GM19452 (cell line): Measurements from ENCODE around the gene FAM219A.
A peak's percentile ranks its signal among the peaks of the same experiment; 100 is the strongest.

ENCODE experiments used
- ATAC-seq: cut with Tn5 transposase; IDR thresholded peaks from one replicate; pipeline ENCODE4 v1.9.1; 2021; ENCODE audit not compliant: unreplicated experiment

FAM219A gene

DNA sequence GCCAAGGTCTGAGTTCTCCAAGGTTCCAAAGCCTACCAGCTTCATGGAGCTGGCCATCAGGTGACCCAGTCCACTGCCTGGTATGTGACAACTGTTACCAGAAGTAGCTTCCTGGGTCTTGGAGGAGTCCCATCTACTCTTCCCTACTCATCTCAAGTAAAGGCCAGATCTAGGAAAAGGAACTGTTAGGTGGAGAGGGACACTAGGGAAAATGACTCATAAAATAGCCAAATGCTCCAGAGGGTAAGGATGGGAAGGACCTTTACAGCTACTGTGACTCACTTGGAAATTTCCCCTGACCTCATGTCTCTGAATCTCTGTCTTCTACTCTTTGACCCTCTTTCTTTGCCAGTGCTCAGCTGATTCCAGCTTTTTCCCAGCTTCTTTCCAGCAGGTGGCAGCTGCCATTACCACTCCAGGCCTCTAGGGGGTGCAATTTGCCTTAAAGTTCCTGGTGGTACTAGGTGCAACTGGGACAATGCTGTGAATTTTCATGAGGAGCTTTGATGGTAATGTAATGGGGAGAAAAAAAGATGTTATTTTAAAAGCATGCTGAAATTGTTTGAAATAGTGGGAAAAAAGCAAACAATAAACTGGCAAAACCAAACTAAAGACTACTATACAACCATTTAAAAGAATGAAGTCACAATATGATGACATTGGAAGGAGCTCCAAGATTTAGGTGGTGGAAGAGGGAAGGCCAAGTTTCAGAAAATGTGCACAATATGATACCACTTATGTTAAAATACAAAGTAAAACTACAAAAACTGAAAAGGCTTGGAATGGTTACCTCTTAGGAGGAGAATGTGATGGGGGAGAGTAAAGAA, 54.6 kb downstream of the FAM219A start:
- no peak for ATAC-seq

DNA sequence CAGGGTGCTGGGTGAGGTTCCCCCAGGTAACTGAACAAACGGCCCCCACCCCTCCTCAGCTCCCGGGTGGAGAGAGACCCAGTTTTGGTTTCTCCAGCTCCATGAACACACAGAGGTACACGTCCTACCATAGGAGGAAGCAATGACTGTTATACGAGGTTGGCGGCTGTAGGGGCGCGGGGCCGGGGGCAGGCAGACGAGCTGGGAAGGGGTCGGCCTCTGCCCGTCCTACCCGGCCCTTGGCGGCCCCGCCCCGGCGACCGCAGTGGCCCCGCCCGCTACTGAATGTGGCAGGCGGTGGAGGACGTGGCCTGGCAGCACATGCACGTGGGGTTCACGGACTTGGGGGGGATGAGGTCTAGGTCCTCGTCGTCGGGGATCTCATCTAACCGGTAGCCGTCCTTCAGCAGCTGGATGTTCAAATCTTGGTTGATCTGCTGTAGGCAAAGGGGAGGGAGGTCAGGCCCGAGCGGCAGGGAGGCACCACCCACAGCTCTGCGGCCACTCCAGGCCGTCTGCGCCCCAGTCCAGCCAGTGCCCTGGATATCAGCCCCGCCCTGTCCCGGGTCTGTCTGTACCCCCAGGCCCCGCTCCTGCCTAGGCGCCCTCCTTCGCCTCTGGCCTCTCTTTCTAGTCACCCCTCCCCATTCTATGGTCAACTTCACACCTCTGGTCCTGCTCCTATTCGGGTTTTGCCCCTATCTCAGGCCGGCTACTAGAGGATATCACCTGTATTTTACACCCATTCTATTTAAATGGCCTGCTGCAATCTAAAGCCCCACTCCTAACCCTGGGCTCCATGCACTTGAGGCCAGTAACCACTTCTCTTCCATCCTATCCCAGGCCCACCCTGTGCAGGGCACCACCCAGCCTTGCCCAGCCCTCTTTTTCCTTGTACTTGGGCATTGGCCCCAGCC, 57.4 kb downstream of the FAM219A start:
- ATAC-seq: no peak

DNA sequence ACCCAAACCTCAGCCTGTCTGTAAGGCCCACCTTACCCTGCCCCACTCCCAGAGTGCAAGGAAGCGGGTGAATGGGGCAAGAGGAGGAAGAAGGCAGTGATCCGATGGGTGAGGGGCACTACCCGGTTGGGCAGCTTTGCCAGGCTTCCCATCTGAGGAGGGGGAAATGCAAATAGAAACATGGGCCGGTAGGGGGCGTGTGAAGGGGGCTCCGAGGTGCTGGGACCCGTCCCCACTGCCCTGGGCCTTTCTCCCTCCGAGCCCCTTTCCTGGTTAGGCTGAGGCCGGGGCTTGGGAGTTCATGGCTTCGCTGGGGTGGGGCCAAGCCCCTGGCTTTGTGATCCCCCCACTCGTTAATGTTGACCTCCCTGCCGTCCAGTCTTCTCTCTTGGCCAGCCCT, 58.1 kb downstream of the FAM219A start:
- ATAC-seq: no peak

DNA sequence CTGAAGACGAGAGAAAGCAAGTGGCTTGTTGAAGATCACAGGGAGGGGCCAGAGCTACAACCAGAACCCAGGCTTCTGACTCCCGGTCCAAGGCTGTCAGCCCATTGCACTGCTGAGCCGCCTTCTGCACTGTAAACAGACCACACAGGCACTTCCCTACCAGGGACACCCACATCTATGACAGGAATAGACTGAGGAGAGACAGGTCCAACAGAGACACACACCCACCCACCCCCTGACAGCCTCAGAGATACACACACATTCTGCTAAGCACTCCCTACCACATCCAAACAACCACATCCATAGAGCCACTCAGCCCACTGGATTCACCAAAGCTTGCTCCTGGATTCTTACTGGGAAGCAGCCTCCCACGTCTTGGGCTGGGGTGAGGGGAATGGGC, 58.6 kb downstream of the FAM219A start:
- ATAC-seq: no peak

DNA sequence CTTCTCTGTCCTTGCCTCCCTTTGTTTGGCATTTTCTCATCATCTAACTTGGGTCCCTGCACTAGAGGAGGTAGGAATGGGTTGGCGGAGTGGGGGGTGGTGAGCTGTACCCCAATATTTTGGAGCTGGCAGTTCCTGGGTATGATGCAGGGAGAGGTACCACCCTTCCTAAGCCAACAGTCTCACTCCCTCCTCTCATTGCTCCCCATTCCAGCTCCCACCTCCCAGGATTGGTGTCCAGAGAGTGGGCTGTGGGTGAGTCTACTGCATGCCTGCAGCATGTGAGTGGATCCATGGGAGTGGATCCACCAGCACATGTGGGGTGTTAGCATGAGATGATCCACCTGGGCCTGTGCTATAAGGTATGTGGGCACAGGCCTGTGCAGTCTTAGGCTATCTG, 59.5 kb downstream of the FAM219A start:
- no peak for ATAC-seq

DNA sequence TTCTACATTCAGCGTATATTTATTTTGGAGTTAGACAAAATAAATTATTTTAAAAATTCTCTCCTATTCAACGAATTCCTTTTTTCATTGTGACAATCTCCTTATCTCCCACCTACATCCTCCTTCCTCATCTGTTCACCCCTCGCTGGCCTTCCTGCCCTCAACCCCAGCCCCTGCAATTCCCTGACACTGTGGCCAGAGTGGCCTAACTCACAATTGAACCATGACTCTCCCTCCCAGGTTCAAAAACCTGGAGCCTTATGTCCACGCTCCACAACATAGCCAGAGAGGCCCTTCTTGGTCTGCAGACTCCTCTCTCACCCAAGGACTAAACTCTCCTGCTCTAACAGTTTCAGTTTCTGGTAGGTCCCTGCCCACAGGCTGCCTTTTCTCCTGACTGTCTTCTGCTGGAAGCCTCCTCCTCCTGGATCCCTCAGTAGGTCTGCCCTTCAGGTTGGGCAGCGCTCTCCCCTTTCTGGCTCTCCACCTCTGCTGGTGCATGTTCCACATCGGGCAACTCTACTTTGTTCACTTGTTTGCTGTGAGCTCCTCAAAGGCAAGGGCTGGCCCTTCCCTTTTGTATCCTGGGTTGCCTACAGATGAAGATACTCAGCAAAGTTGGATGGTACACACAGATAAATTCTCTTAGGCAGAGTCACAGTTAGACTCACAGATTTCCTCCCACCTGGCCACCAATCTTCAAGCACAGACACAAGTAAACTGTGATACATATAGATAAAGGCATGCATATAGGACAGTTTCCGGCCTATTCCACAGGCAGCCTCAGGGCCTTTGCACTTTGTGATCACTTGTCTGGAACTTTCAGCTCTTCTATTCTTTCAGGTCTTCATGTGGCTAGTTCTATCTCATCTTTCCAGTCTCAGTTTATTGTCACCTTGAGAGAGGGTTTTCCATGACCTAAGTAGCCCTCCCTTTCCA, 61.8 kb downstream of the FAM219A start:
- no peak for ATAC-seq

DNA sequence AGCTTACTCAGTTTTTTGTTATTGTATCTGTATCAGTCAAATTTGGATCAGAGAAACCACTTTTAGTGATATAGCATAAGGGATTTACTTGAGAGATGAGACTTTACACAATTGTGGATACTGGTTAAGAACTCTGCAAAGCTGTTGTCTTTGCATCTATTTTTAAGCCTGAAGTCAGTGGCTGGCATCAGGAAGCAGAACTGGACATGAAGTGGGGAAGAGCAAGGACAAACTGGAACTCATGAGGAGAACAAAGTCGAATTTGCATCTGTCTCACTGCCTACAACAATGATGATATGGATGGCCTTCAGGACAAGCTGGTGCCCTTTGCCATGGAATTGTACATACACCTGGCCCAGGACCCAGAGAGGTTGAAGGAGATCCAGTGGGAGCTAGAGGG, 65.9 kb downstream of the FAM219A start:
- ATAC-seq: no peak

DNA sequence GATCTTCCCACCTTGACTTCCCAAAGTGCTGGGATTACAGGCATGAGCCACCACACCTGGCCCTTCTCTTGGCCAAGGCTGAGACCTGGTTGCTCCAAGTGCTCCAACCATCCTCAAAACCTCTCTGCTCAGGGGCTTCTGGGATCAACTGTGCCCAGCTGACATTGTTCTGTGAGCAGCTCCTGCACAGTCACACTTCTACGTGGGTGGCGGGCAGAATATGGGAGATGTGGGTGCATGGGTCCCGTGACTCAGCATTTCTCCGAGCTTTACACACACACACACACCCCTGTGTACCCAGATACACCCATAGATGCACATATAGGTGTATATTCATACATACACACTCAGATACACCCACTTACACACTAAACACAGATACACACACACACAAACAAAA, 71.1 kb downstream of the FAM219A start:
- ATAC-seq: no peak

DNA sequence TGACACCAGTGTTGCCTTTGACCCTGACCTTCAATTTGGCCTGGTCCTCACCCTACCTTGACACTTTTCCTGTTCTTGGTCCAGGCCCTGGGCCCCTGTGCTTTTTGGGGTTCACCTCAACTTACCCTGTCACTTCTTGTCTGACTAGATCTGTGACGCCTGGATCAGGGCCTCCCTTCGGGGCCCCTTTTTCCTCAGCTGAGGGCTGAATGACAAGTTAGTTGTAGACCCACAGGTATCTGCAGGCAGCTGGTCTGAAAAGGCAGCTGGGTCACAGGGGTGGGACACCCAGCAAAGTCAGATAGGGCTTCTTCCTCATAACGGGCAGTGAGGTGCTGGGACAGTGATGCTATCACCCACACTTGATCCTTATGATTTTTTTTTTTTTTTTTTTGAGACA, 71.7 kb downstream of the FAM219A start:
- no peak for ATAC-seq

DNA sequence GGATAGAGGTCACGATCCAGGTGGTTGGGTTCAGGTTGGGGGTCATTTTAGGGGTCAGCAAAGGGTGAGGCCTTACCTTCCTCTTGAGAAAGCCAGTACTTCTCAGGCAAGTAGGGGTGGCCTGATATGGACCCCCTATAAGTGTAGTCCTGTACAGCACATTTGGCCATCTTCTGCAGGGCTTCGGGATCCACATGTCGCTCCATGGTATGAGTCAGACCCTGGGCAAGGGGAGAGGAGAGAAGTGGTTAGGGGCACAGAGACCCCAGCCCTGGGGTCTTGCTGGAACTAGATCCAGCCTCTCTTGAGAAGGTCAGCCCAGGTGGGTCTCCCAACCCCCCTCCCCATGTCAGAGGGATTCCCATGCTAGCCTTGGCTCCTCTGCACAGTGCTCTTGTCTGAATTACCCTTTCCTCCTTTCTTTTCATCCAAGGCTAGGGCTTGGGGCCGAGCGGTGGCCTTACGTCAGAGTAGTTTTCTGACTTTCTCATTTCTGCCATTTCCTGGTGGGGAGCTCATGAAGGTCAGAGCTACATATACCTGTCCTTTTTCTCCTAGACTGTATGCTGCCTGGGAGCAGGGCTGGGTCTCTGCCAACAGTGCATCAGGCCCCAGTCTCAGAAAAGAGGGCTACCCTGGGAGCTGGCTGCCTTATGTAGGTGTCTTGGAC, 72.7 kb downstream of the FAM219A start:
- ATAC-seq: no peak

DNA sequence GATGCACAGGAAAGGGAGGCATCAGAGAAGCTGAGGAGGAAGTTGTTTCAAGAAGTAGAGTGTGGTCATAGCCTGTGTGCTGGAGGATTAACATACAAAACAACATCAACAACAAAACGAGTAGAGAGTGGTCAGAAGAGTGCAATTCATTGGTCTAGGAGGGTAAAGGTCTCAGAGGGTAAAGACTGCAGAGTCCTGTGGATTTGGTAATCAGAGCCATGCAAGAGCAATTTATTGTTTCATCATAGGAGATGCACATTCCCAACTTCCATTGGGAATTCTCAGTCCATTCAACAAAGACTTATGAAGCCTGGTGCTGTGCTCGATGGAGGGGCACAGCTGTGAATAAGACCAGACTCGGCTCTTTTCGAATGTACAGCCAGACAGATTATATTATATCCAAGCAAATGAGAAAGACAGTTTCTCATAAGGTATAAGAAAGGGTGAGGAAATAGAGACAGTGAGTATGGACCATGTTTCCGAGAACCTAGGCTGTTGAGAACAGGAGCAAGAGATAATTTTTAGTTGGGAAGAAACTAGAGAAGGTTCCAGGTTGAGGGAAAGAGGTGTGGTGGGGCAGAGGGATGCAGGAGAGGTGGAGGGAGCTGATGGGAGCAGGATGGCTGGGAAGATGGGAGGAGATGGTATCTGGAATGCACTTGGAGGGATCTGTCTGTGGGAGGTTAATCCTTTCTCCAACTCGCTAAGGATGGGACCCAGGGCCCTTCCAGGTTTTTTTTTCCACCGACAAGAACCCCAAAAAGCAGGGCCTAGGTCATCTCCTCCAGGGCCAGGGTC, 73.8 kb downstream of the FAM219A start:
- no peak for ATAC-seq

DNA sequence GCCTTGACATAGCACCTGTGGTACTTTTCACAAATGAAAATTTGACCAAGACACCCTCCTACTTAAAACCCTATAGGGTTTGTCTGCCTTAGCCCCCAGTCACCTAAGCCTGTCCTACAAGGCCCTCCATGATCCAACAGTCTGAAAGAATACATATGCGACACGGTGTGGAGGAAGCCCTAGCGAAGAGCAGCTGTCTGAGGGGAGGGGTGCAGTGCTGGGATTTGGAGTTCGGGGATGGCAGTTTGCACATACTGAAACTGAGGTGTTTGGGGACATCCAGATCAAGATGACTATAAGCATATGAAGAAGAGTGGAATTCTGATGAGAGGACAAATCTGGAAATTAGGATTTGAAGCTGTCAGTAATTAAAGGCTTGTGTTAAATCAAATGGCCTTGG, 74.5 kb downstream of the FAM219A start:
- no peak for ATAC-seq

DNA sequence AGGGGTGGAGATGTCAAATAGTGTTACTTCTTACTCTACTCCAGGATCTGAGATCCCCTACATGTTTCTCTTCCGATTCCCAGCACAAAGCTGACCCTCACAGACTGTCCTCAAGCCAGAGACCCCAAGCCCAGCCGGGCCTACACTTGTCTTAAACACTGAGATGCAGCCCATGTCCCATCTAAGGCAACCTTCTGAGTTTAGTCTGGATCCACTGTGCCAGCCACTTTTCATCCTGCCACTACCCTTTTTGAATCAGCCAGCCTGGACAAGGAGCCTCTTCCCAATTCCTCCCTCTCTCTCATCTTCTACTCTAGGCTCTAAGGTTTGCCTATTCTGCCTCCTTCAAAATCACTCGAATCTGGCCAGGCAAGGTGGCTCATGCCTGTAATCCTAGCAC, 75.5 kb downstream of the FAM219A start:
- ATAC-seq: no peak

DNA sequence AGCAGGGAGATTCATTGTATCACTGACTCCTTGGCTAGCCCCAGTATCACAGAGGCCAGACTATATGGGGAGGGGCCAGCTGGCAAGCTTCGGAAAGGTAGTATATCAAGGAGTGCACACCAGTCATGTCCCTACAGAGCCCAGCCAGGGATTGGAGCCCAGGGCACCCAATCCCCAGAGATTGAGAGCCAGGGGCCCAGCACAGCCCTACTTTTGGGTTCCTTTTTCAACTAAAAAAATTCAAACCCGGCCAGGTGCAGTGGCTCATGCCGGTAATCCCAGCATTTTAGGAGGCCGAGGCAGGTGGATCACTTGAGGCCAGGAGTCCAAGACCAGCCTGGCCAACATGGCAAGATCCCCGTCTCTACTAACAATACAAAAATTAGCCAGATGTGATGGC, 76.3 kb downstream of the FAM219A start:
- no peak for ATAC-seq

DNA sequence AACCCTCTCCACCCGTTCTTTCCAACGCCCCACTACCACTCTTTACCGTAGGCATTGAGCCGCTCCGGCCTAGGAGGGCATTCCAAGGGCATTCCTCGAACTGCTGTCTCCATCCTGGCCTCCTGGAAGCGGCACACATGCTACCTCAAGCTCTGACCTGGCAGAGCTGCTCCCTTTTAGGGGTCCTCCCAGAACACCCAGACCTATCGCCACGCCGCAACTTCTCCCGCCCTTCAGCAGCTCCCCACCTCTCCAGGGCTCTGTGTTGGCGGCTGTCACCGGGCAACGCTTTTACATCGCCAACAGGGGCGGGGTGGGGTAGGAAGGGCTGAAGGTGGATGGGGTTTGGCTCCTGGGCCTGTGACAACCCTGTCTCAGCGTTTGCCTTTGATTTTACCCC, 77.0 kb downstream of the FAM219A start:
- ATAC-seq: no peak

DNA sequence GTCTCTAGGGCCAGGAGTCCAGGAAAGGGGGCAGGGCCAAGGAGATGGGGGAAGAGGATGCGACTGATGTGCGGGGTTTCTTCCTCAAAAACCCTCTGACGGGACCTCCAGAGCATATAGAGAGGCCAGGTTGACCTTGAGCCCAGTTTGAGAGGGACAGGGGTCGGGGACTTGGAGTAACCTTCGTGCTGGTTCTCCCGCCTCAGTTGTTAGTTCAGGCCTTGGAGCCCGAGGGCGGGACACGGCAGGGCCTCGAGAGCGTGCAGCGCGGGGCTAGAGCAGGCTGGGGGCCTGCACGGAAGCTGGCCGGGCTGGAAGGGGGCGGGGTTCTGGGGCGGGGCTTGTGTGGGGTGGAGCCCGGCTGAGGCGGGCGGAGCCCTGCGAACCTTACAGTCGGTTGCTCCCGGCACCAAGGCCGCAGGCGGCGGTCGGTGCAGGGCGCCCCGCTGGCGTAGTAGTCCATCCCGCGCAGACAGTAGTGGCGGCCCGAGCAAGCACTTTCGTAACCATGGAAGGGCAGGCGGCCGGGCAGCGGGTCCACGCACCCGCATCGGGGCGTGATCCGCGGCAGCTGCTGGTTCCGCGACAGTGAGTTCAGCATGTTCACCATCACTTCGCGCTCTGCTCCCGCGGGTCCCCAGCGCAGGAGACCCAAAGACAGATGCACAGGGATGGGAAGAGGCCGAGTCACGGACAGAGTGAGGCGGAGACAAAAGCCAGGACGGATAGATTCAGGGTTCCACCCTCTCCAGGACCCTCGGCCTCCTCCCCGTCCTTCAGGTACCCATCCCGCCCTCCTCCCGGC, 77.7 kb downstream of the FAM219A start:
- peak; percentile 40 for ATAC-seq

DNA sequence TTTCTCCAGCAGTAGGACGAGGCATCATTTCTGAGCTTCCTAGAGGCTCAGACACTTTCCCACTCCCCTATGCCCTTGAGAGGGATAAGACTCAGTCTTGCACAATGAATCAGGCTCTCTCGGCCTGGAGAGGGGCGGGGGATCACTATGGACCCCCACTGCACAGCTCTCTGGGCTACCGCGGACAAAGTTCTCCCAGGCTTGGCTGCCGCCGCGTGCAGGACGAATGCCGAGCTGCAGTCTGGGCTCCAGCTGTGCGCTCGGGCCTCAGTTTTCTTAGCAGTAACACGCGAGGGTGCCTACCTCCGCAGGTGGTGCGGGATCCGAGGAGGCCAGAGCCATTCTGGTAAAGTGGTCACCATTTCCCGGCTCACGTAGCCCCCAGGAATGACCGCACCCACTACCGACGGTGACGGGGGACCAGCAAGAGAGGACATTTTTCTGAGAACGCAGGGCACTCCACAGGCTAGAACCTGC, 78.3 kb downstream of the FAM219A start:
- ATAC-seq: no peak

DNA sequence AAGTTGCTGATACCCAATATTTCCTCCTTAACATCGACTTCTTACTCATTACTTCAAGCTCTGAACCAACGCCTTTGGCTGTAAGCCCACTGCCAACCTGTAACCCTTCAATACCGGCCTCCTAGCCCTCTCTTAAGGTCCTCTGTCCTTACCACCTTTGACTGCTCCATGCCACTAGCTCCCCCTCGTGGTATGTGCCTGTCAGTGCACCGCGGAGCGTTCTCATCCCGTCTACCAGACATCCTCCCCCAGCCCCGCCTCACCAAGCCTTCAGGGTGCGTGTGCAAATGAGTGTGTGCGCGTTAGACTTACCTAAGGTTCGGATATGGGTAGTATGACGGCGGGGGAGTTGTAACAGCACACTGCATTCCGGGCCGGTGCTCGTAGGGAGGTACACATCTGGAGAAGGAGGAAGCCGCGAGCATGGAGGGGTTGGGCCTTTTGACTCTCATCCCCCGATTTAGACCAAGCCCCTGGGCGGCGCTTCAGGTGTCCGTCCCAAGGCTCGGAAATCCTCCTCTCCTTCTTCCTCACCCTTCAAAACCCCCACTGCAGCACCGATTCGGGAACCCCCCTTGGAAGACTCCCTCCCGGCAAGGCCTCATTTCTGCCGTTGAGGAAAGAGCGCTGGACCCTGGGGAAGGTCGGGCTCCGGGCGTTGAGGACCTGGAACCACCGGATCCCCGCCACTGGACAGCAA, 78.9 kb downstream of the FAM219A start:
- ATAC-seq: no peak
